ENCODE measurements around the gene FYN. TPM values are rescaled to one million over a fixed set of nuclear protein-coding genes. Genes with fewer than 3 reads are reported as not detected.
A peak's percentile ranks its signal among the peaks of the same experiment; 100 is the strongest.

The FYN gene
- total RNA-seq, 2 donors from 2014 or later, result 25.7 to 83.1 TPM

DNA sequence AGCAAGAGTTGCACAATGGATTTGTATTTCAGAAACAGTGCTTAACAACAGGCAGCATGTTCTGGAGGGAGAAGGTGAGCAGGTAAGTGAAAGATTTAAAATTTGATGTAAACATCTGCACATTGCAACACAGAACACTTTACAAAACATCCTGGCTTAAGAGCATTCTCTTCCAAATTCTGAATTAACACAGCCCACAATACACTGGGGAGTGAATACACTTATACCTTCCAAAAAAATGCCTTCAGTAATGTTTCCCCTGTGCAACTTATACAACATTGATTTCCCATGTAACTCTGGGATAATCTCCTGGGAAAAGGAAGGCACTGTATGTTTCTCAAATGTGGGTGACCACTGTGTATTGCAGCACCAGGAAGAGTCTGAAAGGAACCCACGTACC, 127.6 kb downstream of the FYN start:
- intact Hi-C loops (cut with DNase I), result no loop called here
- no peak for TF ChIP-seq POLR2A (IDR thresholded peaks at IDR 0.05)
- TF ChIP-seq, protein P1, sequence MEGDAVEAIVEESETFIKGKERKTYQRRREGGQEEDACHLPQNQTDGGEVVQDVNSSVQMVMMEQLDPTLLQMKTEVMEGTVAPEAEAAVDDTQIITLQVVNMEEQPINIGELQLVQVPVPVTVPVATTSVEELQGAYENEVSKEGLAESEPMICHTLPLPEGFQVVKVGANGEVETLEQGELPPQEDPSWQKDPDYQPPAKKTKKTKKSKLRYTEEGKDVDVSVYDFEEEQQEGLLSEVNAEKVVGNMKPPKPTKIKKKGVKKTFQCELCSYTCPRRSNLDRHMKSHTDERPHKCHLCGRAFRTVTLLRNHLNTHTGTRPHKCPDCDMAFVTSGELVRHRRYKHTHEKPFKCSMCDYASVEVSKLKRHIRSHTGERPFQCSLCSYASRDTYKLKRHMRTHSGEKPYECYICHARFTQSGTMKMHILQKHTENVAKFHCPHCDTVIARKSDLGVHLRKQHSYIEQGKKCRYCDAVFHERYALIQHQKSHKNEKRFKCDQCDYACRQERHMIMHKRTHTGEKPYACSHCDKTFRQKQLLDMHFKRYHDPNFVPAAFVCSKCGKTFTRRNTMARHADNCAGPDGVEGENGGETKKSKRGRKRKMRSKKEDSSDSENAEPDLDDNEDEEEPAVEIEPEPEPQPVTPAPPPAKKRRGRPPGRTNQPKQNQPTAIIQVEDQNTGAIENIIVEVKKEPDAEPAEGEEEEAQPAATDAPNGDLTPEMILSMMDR (IDR thresholded peaks at IDR 0.05), result no peak
- H3K9me3 ChIP-seq, result no peaks in the 10 kb centered on the region
- H3K27ac ChIP-seq, result no peak overlapping the region
- ATAC-seq, result no peak
- WGBS, 2 donors, result 65 to 74% methylated on average over 1 of the region's 1 CpG
- no peaks in the 10 kb centered on the region for H3K27me3 ChIP-seq
- H3K36me3 ChIP-seq (replicated peaks in 1 of 2; ENCODE audit: insufficient read depth in 1 of 2, low read depth in 2 of 2), result no peaks in the 10 kb centered on the region
- H3K4me1 ChIP-seq, result no peaks in the 10 kb centered on the region
- no peak for DNase-seq
- no peak overlapping the region for H3K4me3 ChIP-seq

DNA sequence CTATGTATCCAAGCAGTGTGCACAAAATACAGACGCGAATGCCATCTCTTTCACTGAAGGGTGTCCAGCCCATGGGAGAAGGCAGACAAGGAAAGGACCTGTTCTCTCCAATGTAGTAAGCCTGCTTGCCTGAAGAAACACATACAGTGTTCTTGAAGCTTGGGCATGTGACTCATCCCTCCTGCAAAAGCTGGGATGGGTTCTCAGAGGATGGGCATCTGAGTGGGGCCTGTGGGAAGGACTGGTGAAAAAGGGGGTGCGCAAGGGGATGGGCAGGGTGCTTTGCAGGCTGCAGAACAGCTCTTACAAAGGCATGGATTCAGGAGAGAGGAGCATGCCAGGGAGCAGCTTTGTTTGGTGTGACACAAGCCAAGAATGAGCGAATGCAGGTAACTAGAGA, 128.1 kb downstream of the FYN start:
- Histone ChIP-seq H3K9me3 (no peaks in the 10 kb centered on the region), H3K27ac (no peak overlapping the region), H3K4me1 (no peaks in the 10 kb centered on the region), H3K4me3 (no peak overlapping the region), H3K27me3 (no peaks in the 10 kb centered on the region), H3K36me3 (replicated peaks in 1 of 2; ENCODE audit: insufficient read depth in 1 of 2, low read depth in 2 of 2) (no peaks in the 10 kb centered on the region)
- 87 to 92% methylated on average over 4 of the region's 4 CpGs for WGBS, 2 donors
- intact Hi-C loops (cut with DNase I), result no loop called here
- TF ChIP-seq, protein P1 (IDR thresholded peaks at IDR 0.05), result no peak
- TF ChIP-seq POLR2A (IDR thresholded peaks at IDR 0.05), result no peak
- no peak for ATAC-seq
- DNase-seq, result no peak

DNA sequence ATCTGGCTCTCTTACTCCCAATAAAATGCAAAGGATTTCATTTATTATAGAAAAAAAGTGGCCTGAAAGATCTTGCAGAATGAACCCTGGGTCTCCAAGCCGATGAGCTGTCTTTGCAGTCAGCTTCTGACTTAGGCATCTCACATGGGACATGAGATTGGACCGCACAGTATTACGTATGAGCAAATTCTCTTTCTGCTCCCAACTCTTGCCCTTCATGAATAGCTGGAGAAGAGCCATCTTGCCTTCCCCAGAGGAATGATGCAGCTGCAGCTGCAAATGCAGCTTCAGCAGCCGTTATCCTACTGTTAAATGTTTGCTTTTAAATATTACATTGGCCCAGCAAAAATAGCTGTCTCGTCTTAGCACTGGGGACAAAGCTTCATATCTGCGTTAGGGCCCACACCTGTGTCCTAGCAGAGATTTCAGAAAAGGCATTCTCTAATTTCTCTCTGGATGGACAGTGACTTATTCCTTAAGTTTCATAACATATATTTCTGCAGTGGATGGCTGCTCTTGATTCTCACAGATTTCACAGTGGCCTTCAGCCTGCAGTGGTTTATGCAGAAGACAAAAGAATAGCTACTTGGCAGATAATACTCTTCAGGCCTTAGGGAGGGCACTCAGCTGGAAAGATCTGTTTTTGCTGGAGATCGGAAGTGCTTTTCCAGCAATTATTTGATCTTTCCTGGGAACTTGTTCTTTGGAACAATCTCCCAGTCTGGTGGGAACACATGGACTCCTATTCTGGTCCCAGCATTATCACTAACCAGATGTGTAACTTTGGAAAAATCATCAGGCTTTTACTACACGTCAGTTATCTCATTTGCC, 129.2 kb downstream of the FYN start:
- Histone ChIP-seq H3K9me3 (no peaks in the 10 kb centered on the region), H3K36me3 (replicated peaks in 1 of 2; ENCODE audit: insufficient read depth in 1 of 2, low read depth in 2 of 2) (no peaks in the 10 kb centered on the region), H3K4me3 (no peak overlapping the region), H3K27ac (no peak overlapping the region), H3K27me3 (no peaks in the 10 kb centered on the region), H3K4me1 (no peaks in the 10 kb centered on the region)
- intact Hi-C loops (cut with DNase I), result no loop called here
- DNase-seq (peak in 2 of 4 donors; percentile 19 to 32), ATAC-seq (peak; percentile 45)
- 54 to 64% methylated on average over 8 of the region's 8 CpGs for WGBS, 2 donors
- no peak for TF ChIP-seq POLR2A (IDR thresholded peaks at IDR 0.05)
- TF ChIP-seq, protein P1 (IDR thresholded peaks at IDR 0.05), result no peak

DNA sequence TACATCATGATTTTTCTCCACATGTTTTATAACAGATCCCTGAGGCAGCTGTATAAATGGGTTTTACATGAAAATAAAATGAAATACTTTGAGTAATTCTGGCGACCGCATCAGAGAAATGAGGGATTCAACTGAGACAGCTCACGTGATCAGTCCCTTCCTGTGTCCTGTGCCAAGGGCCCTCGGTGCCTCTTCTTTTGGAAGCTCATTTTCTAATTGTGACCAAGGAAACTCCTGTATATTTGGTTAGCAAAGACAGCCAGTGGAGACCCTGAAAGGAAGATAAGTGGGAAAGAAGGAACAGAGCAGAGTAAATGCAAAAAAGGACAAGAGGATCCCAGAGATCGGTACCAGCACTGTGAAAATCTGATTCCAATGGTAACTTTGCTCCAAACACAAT, 129.9 kb downstream of the FYN start:
- no peaks in the 10 kb centered on the region for H3K9me3 ChIP-seq
- no peaks in the 10 kb centered on the region for H3K27me3 ChIP-seq
- DNase-seq, result no peak
- ATAC-seq, result no peak
- no peaks in the 10 kb centered on the region for H3K36me3 ChIP-seq (replicated peaks in 1 of 2; ENCODE audit: insufficient read depth in 1 of 2, low read depth in 2 of 2)
- no peak for TF ChIP-seq POLR2A (IDR thresholded peaks at IDR 0.05)
- TF ChIP-seq, protein P1 (IDR thresholded peaks at IDR 0.05), result no peak
- 65 to 70% methylated on average over 5 of the region's 5 CpGs for WGBS, 2 donors
- no peak overlapping the region for H3K27ac ChIP-seq
- no peak overlapping the region for H3K4me3 ChIP-seq
- H3K4me1 ChIP-seq, result no peaks in the 10 kb centered on the region
- intact Hi-C loops (cut with DNase I), result no loop called here
